Measurements from ENCODE around the gene TSKU.

The TSKU gene

DNA sequence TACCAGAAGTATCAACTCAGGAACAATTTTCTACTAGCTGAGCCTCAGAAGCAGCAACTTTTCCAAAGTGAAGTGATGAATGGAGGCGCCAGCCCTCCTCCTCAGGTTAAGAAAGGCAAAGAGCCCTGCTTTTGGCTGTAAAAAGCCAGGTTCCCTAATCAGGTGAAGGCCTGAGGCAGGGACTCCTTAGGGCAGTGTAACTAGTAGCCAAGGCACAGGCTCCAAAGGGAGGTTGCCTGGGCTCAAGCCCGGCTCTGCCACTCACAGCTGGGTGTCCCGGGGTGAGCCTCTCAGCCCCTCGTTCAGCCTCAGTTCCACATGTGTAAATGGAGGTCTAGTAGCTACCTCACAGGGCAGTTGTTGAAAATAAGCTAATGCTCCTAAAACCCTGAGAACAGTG is 19.5 kb downstream of the TSKU start:
- no peak overlapping the region for H3K4me3 ChIP-seq (ENCODE audit: low read length)
- no peak overlapping the region for H2AFZ ChIP-seq (ENCODE audit: low read length)
- H3K79me2 ChIP-seq (ENCODE audit: low read length) = no peaks in the 10 kb centered on the region
- no peaks in the 10 kb centered on the region for H3K36me3 ChIP-seq (replicated peaks; ENCODE audit: insufficient read depth, low read length)
- H3K4me2 ChIP-seq (ENCODE audit: low read depth, low read length) = no peak overlapping the region
- H3F3A ChIP-seq (ENCODE audit: insufficient read depth, low read length) = no peaks in the 10 kb centered on the region
- no peaks in the 10 kb centered on the region for H4K20me1 ChIP-seq (ENCODE audit: insufficient read depth, low read length)
- no peaks in the 10 kb centered on the region for H3K4me1 ChIP-seq (ENCODE audit: low read length)
- H3K9me2 ChIP-seq (replicated peaks; ENCODE audit: insufficient read depth, low read length) = no peaks in the 10 kb centered on the region
- H3K9ac ChIP-seq (ENCODE audit: low read length) = no peak overlapping the region
- H3K9me3 ChIP-seq (replicated peaks; ENCODE audit: insufficient read depth, low read length) = no peaks in the 10 kb centered on the region
- TF ChIP-seq EZH2phosphoT487 (IDR thresholded peaks at IDR 0.05; ENCODE audit: low read length) (no peak), CTCF (IDR thresholded peaks at IDR 0.05; ENCODE audit: low read length) (no peak), EZH2 (optimal IDR thresholded peaks at IDR 0.05; ENCODE audit: low read depth, low read length) (no peak)
- no peaks in the 10 kb centered on the region for H3K27me3 ChIP-seq (replicated peaks; ENCODE audit: insufficient read depth, low read length)
- no peak for DNase-seq
- no peak overlapping the region for H3K27ac ChIP-seq (ENCODE audit: low read length)

DNA sequence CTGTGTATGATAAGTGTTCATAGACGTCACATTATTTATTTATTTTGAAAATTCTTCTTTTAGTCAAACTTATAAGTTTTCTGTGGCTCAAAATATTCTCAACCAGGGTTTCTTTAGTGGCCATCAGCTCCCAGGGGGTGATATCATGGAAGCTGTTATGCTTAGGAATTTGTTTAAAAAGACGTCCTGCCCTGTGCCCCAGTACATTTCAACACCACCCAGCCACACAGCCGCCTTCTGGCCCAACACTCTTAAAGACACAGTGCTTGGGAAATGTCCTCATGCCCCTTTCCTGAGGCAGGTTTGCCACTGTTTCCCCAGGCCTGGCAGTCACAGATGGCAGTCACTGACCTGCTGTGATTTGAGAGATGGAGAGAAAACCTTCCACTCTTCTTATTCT is 19.9 kb downstream of the TSKU start:
- no peaks in the 10 kb centered on the region for H3F3A ChIP-seq (ENCODE audit: insufficient read depth, low read length)
- no peak overlapping the region for H2AFZ ChIP-seq (ENCODE audit: low read length)
- no peaks in the 10 kb centered on the region for H3K4me1 ChIP-seq (ENCODE audit: low read length)

DNA sequence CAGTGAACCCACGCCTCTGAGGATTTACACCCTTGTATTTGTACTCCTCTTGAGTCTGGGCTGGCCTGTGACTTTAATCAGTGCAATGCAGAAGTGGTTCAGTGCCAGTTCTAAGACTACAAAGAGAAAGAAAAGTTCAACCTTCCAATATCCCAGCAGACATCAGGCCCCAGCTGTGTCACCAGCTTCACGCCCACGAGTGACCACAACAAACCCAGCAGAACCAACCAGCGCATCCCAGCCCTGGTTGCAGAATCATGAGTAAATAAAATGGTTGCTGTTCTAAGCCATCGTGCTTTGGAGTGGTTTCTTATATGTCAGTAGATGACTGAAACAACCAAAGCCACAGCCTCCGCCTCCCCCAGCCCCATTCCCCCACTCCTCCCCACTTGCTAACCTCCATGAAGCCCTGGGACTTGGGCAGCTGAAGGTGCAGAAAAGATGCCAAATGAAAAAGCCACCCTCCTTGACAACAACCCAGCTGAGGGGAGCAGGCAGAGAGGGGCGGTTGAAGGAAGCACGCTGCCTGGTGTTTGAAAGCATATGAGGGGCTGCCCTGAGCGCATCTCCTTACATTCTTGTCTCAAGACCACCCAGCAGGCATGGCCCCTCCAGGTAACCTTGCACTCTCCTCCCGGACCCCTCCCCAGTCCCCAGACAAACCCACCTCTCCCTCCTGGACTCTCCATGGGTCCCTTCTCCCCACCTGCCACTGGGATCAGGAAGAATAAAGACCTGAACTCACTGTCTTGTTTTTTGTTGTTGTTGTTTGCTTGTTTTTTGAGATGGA is 20.9 kb downstream of the TSKU start:
- Histone ChIP-seq H3K9me2 (replicated peaks; ENCODE audit: insufficient read depth, low read length) (no peaks in the 10 kb centered on the region), H3K4me3 (ENCODE audit: low read length) (no peak overlapping the region), H3K4me2 (ENCODE audit: low read depth, low read length) (no peak overlapping the region), H2AFZ (ENCODE audit: low read length) (no peak overlapping the region), H3K9ac (ENCODE audit: low read length) (no peak overlapping the region), H3K9me3 (replicated peaks; ENCODE audit: insufficient read depth, low read length) (no peaks in the 10 kb centered on the region), H3K79me2 (ENCODE audit: low read length) (no peaks in the 10 kb centered on the region), H3K4me1 (ENCODE audit: low read length) (no peaks in the 10 kb centered on the region), H3K27ac (ENCODE audit: low read length) (no peak overlapping the region), H4K20me1 (ENCODE audit: insufficient read depth, low read length) (no peaks in the 10 kb centered on the region), H3K36me3 (replicated peaks; ENCODE audit: insufficient read depth, low read length) (no peaks in the 10 kb centered on the region), H3K27me3 (replicated peaks; ENCODE audit: insufficient read depth, low read length) (no peaks in the 10 kb centered on the region), H3F3A (ENCODE audit: insufficient read depth, low read length) (no peaks in the 10 kb centered on the region)
- TF ChIP-seq CTCF (IDR thresholded peaks at IDR 0.05; ENCODE audit: low read length) (no peak), EZH2 (optimal IDR thresholded peaks at IDR 0.05; ENCODE audit: low read depth, low read length) (no peak), EZH2phosphoT487 (IDR thresholded peaks at IDR 0.05; ENCODE audit: low read length) (no peak)
- no peak for DNase-seq

More for the DNA sequence above, 19.9 kb downstream of the TSKU start:
- H3K27ac ChIP-seq (ENCODE audit: low read length) = no peak overlapping the region
- H3K9ac ChIP-seq (ENCODE audit: low read length) = no peak overlapping the region
- H3K9me3 ChIP-seq (replicated peaks; ENCODE audit: insufficient read depth, low read length) = no peaks in the 10 kb centered on the region
- no peaks in the 10 kb centered on the region for H3K9me2 ChIP-seq (replicated peaks; ENCODE audit: insufficient read depth, low read length)
- H3K4me3 ChIP-seq (ENCODE audit: low read length) = no peak overlapping the region
- TF ChIP-seq CTCF (IDR thresholded peaks at IDR 0.05; ENCODE audit: low read length) (no peak), EZH2 (optimal IDR thresholded peaks at IDR 0.05; ENCODE audit: low read depth, low read length) (no peak), EZH2phosphoT487 (IDR thresholded peaks at IDR 0.05; ENCODE audit: low read length) (no peak)
- DNase-seq = no peak
- H3K36me3 ChIP-seq (replicated peaks; ENCODE audit: insufficient read depth, low read length) = no peaks in the 10 kb centered on the region
- no peaks in the 10 kb centered on the region for H3K27me3 ChIP-seq (replicated peaks; ENCODE audit: insufficient read depth, low read length)
- no peaks in the 10 kb centered on the region for H4K20me1 ChIP-seq (ENCODE audit: insufficient read depth, low read length)
- H3K79me2 ChIP-seq (ENCODE audit: low read length) = no peaks in the 10 kb centered on the region
- H3K4me2 ChIP-seq (ENCODE audit: low read depth, low read length) = no peak overlapping the region

Measured in MM.1S (cell line).